LNCAP (cell line): Measurements from ENCODE around the gene TLR8.

Experiments used
- CTCF ChIP-seq: fragments of 450-650 bp; IDR thresholded peaks from 2 replicates; pipeline ENCODE4 v1.5.1; 2017; ENCODE audit warnings: mild to moderate bottlenecking

Gene TLR8

GRCh38 chrX:12906046-12906761 is at the start of gene TLR8:
TLR8 (plus strand) TSS chrX:12906620; CDS start chrX:12906707, 87 bp downstream.
- TF ChIP-seq CTCF: no peak

GRCh38 chrX:12865359-12865758 is 41.1 kb upstream of the TLR8 start:
- no peak for TF ChIP-seq CTCF

- TF ChIP-seq CTCF: no peak
Measured at GRCh38 chrX:12866451-12867377, 39.7 kb upstream of the TLR8 start, which contains the start of gene TLR7. TLR7 (plus strand) TSS chrX:12867072; CDS start chrX:12867579, 507 bp downstream.

GRCh38 chrX:12867685-12868084 is 38.7 kb upstream of the TLR8 start:
- no peak for TF ChIP-seq CTCF

GRCh38 chrX:12868747-12869146 is 37.7 kb upstream of the TLR8 start:
- no peak for TF ChIP-seq CTCF

GRCh38 chrX:12871257-12871656 is 35.2 kb upstream of the TLR8 start:
- TF ChIP-seq CTCF: no peak

GRCh38 chrX:12872741-12873140 is 33.7 kb upstream of the TLR8 start:
- no peak for TF ChIP-seq CTCF
